ENCODE results near the gene COPA.
"Not testable (repeated sequence)": the region's sequence is repeated elsewhere in the genome, so short reads cannot be mapped to it uniquely, and the experiment has no call there.

COPA gene

GRCh38 chr1:160325252-160325651 is 17.8 kb downstream of the COPA start:
- DNase-seq = no peak

- no peak for DNase-seq
Measured at GRCh38 chr1:160322831-160323230, 20.2 kb downstream of the COPA start.

- no peak for DNase-seq
Measured at GRCh38 chr1:160315359-160315758, 27.7 kb downstream of the COPA start.

- no peak for DNase-seq
Measured at GRCh38 chr1:160309571-160309970, 33.5 kb downstream of the COPA start.

GRCh38 chr1:160309185-160309557 is 33.9 kb downstream of the COPA start:
- no peak for DNase-seq

- DNase-seq = no peak
Measured at GRCh38 chr1:160308451-160309184, 34.4 kb downstream of the COPA start.

- DNase-seq = no peak
Measured at GRCh38 chr1:160307118-160307791, 35.8 kb downstream of the COPA start.

GRCh38 chr1:160300173-160300572 is 42.9 kb downstream of the COPA start:
- DNase-seq = no peak

- no peak for DNase-seq
Measured at GRCh38 chr1:160296036-160296435, 47.0 kb downstream of the COPA start.

GRCh38 chr1:160293020-160293968 is 49.8 kb downstream of the COPA start:
- DNase-seq = no peak

GRCh38 chr1:160291248-160292220 is 51.5 kb downstream of the COPA start:
- DNase-seq = peak; percentile 75

- DNase-seq = not testable (repeated sequence)
Measured at GRCh38 chr1:160287769-160288168, 55.3 kb downstream of the COPA start.

GRCh38 chr1:160285506-160285905 is 57.5 kb downstream of the COPA start:
- DNase-seq = no peak

- peak; percentile 96 for DNase-seq
Measured at GRCh38 chr1:160284782-160285344, 58.2 kb downstream of the COPA start, which contains the start of gene PEX19. Gene PEX19, minus strand, starts transcription at chr1:160285133. Its CDS starts 9 bp downstream, at chr1:160285124.

- DNase-seq = peak; percentile 37
Measured at GRCh38 chr1:160284220-160284781, 58.7 kb downstream of the COPA start.

GRCh38 chr1:160282807-160283206 is 60.2 kb downstream of the COPA start:
- DNase-seq = no peak

GRCh38 chr1:160277987-160278386 is 65.1 kb downstream of the COPA start:
- no peak for DNase-seq

GRCh38 chr1:160277330-160277729 is 65.7 kb downstream of the COPA start:
- no peak for DNase-seq

GRCh38 chr1:160271025-160271424 is 72.0 kb downstream of the COPA start:
- no peak for DNase-seq

- DNase-seq = no peak
Measured at GRCh38 chr1:160267284-160267991, 75.6 kb downstream of the COPA start.

Data from RPMI8226 (cell line).